ENCODE measurements around the gene APCDD1.
"Not testable (repeated sequence)": the region's sequence is repeated elsewhere in the genome, so short reads cannot be mapped to it uniquely, and the experiment has no call there.

The APCDD1 gene

GRCh38 chr18:10462597-10462996 lies 8.2 kb downstream of the APCDD1 start:
- no peak for DNase-seq (ENCODE audit: low read depth)

DNA sequence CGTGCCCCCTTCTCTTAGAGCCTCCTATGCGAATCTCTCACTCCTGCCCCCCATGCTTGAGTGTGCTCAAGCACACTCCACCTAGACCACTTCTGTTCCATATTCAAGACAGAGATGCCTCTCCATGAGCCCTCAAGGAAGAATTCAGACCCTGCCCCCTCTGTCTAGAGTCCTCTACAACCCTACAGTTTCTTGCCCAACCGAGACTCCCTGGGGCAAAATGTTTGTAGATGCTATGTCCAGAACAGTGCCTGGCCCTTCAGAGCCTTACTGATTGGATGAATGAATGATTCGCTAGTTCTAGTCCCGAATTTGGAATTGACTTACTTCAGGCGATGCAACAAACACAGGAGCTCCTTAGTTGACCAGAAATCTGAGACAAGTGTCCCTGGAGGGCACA lies 8.7 kb downstream of the APCDD1 start:
- DNase-seq (ENCODE audit: low read depth), result no peak

- no peak for DNase-seq (ENCODE audit: low read depth)
Observed at GRCh38 chr18:10463741-10464140, 9.3 kb downstream of the APCDD1 start.

GRCh38 chr18:10464161-10464648 lies 9.8 kb downstream of the APCDD1 start:
- not testable (repeated sequence) for DNase-seq (ENCODE audit: low read depth)

GRCh38 chr18:10465174-10465939 lies 10.9 kb downstream of the APCDD1 start:
- DNase-seq (ENCODE audit: low read depth), result no peak

DNA sequence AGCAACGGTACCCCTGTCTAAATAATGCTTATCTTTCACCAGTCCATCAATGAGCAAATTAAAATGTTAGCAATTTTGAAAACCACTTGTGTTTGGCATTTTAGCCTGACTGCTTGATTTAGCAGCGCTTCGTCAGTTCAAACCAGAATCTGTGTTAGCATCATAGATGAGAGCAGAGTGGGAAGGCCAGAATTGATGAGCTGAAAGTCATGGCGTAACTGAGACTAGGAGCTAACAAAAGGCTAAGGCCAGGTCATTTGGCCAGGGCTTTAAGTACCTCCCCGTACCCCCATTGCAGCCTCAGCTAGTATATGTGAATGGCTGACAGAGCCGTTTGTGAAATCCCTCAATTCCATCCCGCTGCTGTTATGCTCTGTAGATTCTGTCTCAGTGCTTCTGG lies 16.0 kb downstream of the APCDD1 start:
- DNase-seq (ENCODE audit: low read depth), result no peak

GRCh38 chr18:10471574-10471973 lies 17.1 kb downstream of the APCDD1 start:
- no peak for DNase-seq (ENCODE audit: low read depth)

GRCh38 chr18:10473132-10473531 lies 18.7 kb downstream of the APCDD1 start:
- no peak for DNase-seq (ENCODE audit: low read depth)

- DNase-seq (ENCODE audit: low read depth), result no peak
Observed at GRCh38 chr18:10474309-10474708, 19.9 kb downstream of the APCDD1 start.

DNA sequence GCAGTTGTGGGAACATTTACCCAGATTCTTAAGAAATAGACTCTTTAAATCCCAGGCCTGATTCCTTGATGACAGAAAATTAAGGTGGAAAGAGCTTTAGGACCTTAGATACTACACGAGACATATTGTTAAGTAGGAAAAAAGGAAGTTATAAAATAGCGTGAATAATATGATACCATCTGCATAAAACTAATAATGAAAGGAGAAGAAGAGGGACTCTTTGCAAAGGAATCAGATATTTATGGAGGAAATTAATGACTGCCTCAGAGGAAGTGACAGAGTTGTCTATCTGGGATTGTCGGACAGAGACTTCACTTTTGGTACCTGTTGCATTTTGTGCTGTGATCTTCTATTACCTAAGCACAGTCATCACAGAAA lies 20.8 kb downstream of the APCDD1 start:
- no peak for DNase-seq (ENCODE audit: low read depth)

GRCh38 chr18:10475654-10476291 lies 21.3 kb downstream of the APCDD1 start:
- DNase-seq (ENCODE audit: low read depth), result no peak

DNA sequence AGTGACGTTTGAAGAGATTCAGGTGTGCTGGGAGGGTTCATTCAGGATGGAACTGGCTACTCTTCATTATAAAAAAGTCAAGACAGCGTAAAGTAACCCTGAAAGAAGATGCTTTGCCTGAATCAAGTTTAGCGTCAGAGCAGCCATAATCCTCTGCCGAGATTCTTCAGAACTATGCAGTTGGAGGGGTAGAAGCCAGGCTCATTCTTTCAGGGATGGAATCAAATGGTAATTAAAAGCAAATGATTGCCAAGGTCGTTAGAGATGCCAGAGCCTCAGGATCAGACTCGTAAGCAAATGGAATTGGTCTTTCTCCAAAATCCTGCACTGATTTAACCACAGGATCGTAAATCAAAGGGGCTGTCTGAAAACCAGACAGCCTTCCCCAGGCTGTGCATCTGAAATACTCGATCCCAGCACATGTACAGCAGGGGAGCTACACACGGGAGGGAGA lies 21.9 kb downstream of the APCDD1 start:
- DNase-seq (ENCODE audit: low read depth), result no peak

DNA sequence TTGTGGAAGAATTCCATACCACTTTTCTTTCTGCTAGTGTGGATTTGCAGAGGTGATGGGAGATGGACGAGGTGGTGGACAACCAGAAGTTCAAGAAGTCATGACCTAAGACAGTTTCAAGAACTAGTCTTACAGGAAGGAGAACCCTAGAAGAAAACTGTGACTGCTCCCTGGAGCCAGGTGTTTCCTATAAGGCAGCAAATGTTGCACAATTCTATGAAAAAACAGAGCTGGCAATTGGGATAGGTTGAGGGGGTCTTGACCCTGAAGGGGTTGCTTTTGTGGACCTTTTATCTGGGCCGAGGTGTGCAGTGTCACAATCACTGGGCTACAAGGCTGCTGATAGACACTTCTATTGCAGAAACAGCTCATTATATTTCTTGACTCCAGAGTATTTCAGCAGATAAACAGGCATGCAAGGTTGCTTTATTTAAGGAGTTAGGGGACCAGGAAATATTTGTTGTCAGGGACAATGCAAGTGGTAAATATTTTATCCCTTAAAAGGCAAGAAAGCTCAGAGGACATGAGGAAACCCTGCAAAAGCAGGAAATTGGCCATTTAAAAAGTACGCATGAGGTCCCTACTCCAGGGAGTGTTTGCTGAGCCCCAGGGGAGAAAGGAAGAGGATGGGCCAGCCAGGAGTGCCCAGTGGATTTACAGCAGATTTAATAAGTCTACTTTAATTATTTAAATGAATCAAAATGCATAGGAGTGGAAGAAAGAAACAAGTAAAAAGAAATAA lies 22.9 kb downstream of the APCDD1 start:
- DNase-seq (ENCODE audit: low read depth), result no peak

DNA sequence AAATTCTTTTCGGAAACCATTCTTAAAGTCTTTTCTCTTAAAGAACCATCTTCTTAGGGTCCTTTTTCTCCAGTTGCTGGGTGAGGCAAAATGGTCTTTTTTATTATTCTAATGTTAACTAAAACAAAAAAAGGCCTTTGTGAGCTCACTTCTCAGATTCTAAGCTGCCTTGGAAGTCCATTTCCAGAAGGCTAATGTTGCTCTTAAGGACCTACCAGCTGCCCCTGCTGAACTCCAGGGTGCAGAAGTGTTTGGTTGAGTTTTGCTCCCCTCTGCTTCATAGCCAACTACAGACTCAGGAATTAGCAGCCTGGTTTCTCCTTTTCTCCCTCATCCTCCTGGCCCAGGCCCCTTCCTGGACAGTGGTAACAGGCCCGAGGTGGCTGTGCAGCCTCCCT lies 23.4 kb downstream of the APCDD1 start:
- DNase-seq (ENCODE audit: low read depth), result no peak

DNA sequence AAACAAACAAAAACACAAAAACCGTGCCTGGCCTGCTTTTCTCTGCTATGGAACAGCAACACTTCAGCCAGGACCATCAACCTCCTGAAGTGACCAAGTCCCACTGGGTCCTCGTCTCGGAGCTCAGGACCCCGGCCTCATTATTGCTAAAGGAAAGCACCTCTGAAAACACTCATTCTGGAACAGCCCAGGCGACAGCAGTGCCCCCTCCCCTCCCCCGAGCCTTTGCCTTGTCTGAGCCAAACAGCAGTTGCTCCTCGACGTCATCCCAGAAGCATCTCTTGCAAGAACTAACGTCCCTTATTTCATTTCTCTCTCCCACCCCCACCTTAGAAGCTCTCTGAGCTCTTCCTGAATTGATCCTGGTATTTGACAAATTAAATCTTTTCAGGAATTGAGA lies 27.4 kb downstream of the APCDD1 start:
- no peak for DNase-seq (ENCODE audit: low read depth)

DNA sequence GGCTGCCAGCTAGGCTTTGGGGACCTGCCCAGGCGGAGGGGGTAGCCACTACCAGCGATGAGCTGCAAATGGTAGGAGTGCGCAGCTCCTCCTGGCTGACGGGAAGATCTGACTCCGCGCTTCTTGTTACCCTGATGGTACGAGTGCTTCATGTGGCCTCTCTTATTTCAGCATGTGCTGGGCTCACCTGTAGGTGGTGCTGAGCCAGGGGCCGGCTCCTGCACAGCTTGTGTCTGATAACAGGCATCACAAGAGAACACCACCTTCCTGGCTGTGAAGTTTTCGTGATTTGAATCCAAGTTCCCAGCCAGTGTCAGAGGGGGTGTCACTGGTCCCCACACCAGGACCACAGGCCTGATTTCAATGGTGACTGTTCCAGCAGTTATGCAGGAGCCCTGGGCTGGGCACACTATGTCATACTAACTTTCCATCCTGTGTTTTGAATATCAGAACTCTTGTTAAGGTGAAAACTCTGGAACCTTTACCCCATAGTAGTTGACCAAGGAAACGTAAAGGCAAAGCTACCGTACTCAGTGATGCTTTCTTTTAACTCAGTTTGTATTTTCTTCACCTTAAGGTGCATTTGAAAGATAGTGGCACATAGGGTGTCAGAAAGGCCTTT lies 28.0 kb downstream of the APCDD1 start:
- no peak for DNase-seq (ENCODE audit: low read depth)

DNA sequence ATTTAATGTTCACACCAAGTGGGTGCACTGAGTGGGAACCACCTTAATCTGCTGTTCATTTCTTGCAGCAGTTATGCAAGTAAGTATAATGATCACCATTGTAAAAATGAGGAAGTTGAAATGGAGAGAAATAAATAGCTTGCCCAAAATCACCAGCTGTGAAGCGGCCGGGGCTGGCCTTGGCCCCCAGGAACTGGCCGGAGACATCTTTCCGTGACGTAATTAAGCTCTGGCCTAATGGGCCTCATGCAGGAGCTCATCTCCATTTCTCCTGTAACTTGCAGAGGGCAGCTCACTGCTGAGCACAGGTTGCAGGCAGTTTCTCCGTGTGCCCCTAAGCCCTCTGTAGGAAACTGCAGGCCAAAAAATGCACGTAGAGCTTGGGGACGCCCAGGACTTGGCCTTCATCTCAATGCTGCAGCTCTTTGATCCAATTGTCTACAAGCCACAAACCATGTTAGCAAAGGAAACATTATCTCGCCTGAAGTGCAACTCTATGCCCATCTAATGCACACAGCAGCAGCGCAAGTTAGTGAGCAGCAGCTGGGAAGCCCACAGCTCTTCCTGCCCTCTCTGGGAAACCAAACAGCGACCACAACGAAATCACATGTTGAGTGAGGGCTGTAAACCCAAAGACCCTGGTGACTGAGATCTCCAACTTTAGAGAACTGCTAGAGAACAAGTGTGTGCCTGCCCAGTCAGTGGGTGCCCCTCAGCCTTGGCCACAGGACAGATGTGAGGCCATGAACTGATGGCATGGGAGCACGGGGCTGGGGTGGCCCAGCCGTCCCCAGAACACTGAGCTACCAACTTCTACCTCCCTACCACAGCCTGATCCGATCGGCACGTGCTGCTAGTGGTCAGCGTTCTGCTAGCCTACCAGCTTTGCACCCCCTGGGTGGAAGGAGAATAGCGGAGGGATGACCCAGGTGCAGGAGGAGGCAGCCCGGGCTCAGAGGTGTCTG lies 28.8 kb downstream of the APCDD1 start:
- DNase-seq (ENCODE audit: low read depth), result no peak

GRCh38 chr18:10485475-10485874 lies 31.0 kb downstream of the APCDD1 start:
- DNase-seq (ENCODE audit: low read depth), result no peak

- DNase-seq (ENCODE audit: low read depth), result no peak
Observed at GRCh38 chr18:10486362-10486761, 31.9 kb downstream of the APCDD1 start.

DNA sequence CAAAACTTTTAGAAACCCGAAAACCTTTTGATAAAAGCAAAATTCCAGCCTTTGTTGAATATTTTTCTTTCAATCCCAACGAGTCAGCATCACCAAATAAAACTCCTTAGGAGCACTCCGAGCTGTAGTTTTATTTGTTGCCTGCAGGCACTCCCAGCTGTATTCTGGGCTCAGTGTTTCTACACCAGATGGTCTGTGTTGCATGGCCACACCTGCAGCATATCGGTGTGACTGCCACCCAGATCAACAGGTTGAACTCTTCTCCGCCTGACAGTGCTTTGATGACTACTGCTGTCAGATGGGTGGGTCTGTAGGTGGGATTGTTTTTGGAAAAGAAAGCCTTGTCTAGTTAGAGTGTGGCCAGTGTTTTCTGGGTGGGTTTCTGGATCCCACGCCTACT lies 32.7 kb downstream of the APCDD1 start:
- no peak for DNase-seq (ENCODE audit: low read depth)

DNA sequence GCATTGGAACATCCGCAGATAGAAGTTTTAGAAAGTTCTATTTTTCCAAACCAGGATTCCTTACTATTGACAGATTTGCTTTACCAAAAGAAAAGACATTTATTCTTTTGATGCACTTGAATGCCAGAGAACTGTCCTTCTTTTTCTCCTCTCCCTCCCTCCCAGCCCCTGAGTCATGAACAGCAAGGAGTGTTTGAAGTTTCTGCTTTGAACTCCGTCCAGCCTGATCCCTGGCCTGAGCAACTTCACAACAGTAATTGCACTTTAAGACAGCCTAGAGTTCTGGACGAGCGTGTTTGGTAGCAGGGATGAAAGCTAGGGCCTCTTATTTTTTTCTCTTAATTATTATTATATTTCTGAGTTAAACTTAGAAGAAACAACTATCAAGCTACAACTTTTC lies 33.6 kb downstream of the APCDD1 start:
- DNase-seq (ENCODE audit: low read depth), result no peak
